ENCODE data around the gene ANKRD33B. TPM values are rescaled to one million over a fixed set of nuclear protein-coding genes. Genes with fewer than 3 reads are reported as not detected.

ANKRD33B gene
- total and polyA plus RNA-seq, 2 of the 8 experiments (the other 6 are each of a cell fraction or from before 2014, with no cell fraction given) = 6.9 to 20.6 TPM

DNA sequence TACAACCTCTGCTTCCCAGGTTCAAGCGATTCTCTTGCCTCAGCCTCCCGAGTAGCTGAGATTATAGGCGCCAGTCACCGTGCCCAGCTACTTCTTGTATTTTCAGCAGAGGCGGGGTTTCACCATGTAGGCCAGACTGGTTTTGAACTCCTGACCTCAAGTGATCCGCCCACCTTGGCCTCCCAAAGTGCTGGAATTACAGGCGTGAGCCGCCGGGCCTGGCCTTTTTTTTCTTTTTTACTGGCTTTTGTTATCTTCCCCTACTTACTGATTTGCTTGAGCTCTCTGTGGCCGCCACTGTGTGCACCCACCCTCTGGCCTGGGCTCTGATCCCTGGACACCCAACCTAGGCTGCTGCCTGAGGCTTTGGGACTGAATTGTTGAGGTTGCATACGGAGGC lies 60.3 kb downstream of the ANKRD33B start (continued):
- TF ChIP-seq EZH2 (IDR thresholded peaks at IDR 0.05; ENCODE audit: low read depth, low read length, severe bottlenecking) (no peak), EGR1 (IDR thresholded peaks at IDR 0.05; ENCODE audit: borderline replicate concordance, low read depth, low read length) (no peak), TBP (IDR thresholded peaks at IDR 0.05; ENCODE audit: low read depth, low read length) (no peak), EP300 (IDR thresholded peaks at IDR 0.05; ENCODE audit: borderline replicate concordance in 1 of 2, low read depth in 2 of 2, low read length in 2 of 2) (no peak)
